Measurements from ENCODE around the gene VTA1.

The VTA1 gene

GRCh38 chr6:142233945-142234682 lies 87.1 kb downstream of the VTA1 start:
- no peak overlapping the region for H3K27ac ChIP-seq
- TF ChIP-seq CTCF (conservative IDR thresholded peaks at IDR 0.05; ENCODE audit: low read depth, low read length) = no peak
- no peak overlapping the region for H3K4me3 ChIP-seq (IDR thresholded peaks at IDR 0.05; ENCODE audit: insufficient read depth, low read depth, low read length)

GRCh38 chr6:142235272-142235671 lies 88.2 kb downstream of the VTA1 start:
- Histone ChIP-seq H3K27ac (no peak overlapping the region), H4K20me1 (ENCODE audit: insufficient read depth) (no peaks in the 10 kb centered on the region), H2AFZ (ENCODE audit: low read depth) (no peak overlapping the region), H3K79me2 (ENCODE audit: insufficient read depth, low read depth) (no peaks in the 10 kb centered on the region), H3K27me3 (ENCODE audit: insufficient read depth, low read depth) (no peaks in the 10 kb centered on the region), H3K4me1 (ENCODE audit: low read depth, poor library complexity, severe bottlenecking) (no peaks in the 10 kb centered on the region), H3K4me3 (IDR thresholded peaks at IDR 0.05; ENCODE audit: insufficient read depth, low read depth, low read length) (no peak overlapping the region), H3K9ac (no peak overlapping the region), H3K4me2 (no peak overlapping the region), H3K36me3 (ENCODE audit: insufficient read depth) (no peaks in the 10 kb centered on the region)
- no peak for TF ChIP-seq CTCF (conservative IDR thresholded peaks at IDR 0.05; ENCODE audit: low read depth, low read length)

More at GRCh38 chr6:142233945-142234682, 87.1 kb downstream of the VTA1 start:
- Histone ChIP-seq H3K4me2 (no peak overlapping the region), H3K9ac (no peak overlapping the region), H3K27me3 (ENCODE audit: insufficient read depth, low read depth) (no peaks in the 10 kb centered on the region), H3K4me1 (ENCODE audit: low read depth, poor library complexity, severe bottlenecking) (no peaks in the 10 kb centered on the region), H2AFZ (ENCODE audit: low read depth) (no peak overlapping the region), H3K79me2 (ENCODE audit: insufficient read depth, low read depth) (no peaks in the 10 kb centered on the region), H4K20me1 (ENCODE audit: insufficient read depth) (no peaks in the 10 kb centered on the region), H3K36me3 (ENCODE audit: insufficient read depth) (no peaks in the 10 kb centered on the region)

GRCh38 chr6:142235791-142236190 lies 88.7 kb downstream of the VTA1 start:
- H2AFZ ChIP-seq (ENCODE audit: low read depth) = no peak overlapping the region
- H3K36me3 ChIP-seq (ENCODE audit: insufficient read depth) = no peaks in the 10 kb centered on the region
- no peaks in the 10 kb centered on the region for H3K79me2 ChIP-seq (ENCODE audit: insufficient read depth, low read depth)
- no peak overlapping the region for H3K4me2 ChIP-seq
- H3K27me3 ChIP-seq (ENCODE audit: insufficient read depth, low read depth) = no peaks in the 10 kb centered on the region
- no peaks in the 10 kb centered on the region for H4K20me1 ChIP-seq (ENCODE audit: insufficient read depth)
- no peak overlapping the region for H3K9ac ChIP-seq
- TF ChIP-seq CTCF (conservative IDR thresholded peaks at IDR 0.05; ENCODE audit: low read depth, low read length) = no peak
- no peaks in the 10 kb centered on the region for H3K4me1 ChIP-seq (ENCODE audit: low read depth, poor library complexity, severe bottlenecking)
- no peak overlapping the region for H3K27ac ChIP-seq
- no peak overlapping the region for H3K4me3 ChIP-seq (IDR thresholded peaks at IDR 0.05; ENCODE audit: insufficient read depth, low read depth, low read length)

- Histone ChIP-seq H4K20me1 (ENCODE audit: insufficient read depth) (no peaks in the 10 kb centered on the region), H3K4me2 (no peak overlapping the region), H3K4me1 (ENCODE audit: low read depth, poor library complexity, severe bottlenecking) (no peaks in the 10 kb centered on the region), H3K36me3 (ENCODE audit: insufficient read depth) (no peaks in the 10 kb centered on the region), H3K9ac (no peak overlapping the region), H3K79me2 (ENCODE audit: insufficient read depth, low read depth) (no peaks in the 10 kb centered on the region), H3K4me3 (IDR thresholded peaks at IDR 0.05; ENCODE audit: insufficient read depth, low read depth, low read length) (no peak overlapping the region), H3K27ac (no peak overlapping the region), H2AFZ (ENCODE audit: low read depth) (no peak overlapping the region), H3K27me3 (ENCODE audit: insufficient read depth, low read depth) (no peaks in the 10 kb centered on the region)
- no peak for TF ChIP-seq CTCF (conservative IDR thresholded peaks at IDR 0.05; ENCODE audit: low read depth, low read length)
These were observed 89.6 kb downstream of the VTA1 start for GRCh38 chr6:142236691-142237090.
